HG03457 (cell line): ENCODE measurements around the gene AP5S1.

Source experiments
- ATAC-seq: cut with Tn5 transposase; IDR thresholded peaks from one replicate; pipeline ENCODE4 v1.9.1; 2021; ENCODE audit warnings: moderate number of reproducible peaks; ENCODE audit not compliant: unreplicated experiment

Gene AP5S1

GRCh38 chr20:3873507-3873906 lies 53.2 kb downstream of the AP5S1 start:
- no peak for ATAC-seq

- no peak for ATAC-seq
Observed at GRCh38 chr20:3874194-3874844, 54.0 kb downstream of the AP5S1 start.

- ATAC-seq, result no peak
Observed at GRCh38 chr20:3875378-3875974, 55.1 kb downstream of the AP5S1 start.

- no peak for ATAC-seq
Observed at GRCh38 chr20:3876000-3876399, 55.7 kb downstream of the AP5S1 start.

GRCh38 chr20:3876676-3877075 lies 56.3 kb downstream of the AP5S1 start:
- ATAC-seq, result no peak
